Measurements from ENCODE around the gene PLOD1.

Gene PLOD1

DNA sequence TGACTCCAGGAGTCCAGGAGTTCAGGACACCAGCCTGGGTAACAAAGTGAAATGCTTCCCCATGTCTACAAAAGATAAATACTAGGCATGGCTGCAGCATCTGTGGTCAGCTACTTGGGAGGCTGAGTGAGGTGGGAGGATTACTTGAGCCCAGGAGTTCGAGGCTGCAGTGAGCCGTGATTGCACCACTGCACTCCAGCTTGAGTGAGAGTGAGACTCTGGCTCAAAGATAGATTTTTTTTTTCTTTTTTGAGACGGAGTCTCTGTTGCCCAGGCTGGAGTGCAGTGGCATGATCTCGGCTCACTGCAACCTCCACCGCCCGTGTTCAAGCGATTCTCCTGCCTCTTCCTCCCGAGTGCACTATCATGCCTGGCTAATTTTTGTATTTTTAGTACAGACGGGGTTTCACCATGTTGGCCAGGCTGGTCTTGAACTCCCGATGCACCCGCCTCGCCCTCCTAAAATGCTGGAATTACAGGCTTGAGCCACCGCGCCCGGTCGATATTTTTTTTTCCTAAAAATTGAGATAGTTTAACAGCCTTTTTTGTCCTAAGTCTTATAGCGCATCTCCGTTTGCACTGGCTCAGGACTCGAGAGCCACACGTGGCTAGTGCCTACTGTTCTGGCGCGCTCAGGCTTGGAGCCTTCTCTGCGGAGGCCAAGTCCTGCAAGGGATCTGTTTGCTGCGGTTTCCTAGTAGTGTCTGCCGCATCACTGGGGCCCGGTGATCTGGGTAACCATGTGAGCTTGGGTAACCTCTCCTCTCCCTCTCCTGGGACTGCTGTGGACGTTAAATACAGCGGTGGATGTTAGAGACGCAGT lies 44.7 kb downstream of the PLOD1 start:
- no peak for DNase-seq (ENCODE audit: low spot score)

DNA sequence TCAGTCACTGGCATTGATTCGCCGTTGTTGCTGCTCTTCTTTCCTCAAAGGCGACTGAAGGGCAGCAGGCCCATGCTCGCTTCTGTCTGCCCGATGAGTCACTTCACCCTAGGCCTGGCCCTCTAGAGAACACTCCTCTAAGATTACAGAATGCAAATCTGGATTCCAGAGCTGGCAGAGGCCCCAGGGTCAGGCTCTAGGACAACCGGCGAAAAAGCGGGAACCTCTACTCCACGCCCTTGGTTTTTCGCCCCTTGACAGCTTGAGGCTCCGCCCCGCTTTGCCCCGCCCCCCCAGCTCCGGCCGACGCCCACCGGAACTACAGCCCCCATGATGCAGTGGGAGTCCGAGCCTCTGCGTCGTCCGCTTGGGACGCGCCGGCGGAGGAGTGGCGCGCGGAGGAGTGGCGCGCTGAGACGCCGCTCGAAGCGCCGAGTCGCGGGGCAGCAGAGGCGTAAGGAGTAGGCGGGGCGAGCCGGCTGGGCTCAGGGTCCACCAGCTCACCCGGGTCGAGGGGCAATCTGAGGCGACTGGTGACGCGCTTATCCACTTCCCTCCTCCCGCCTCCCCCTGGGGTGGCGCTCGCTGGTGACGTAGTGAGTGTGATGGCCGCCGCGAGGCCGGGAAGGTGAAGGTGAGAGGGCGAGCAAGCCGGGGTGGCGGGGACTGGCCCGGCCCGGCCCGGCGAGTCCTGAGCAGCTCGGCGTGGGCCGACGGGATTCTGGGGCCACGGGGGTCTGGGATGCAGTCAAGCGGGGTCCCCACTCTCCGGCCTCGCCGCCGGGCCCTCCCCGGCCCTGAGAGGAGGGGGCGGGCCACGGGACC lies 45.5 kb downstream of the PLOD1 start, which contains the start of gene MFN2:
Gene MFN2, plus strand, starts transcription at position 594 of the 825 bp plus-strand sequence. CDS start 8,725 bp downstream, outside the sequence.
- DNase-seq (ENCODE audit: low spot score): peak; percentile 97

- DNase-seq (ENCODE audit: low spot score): no peak
Observed at GRCh38 chr1:11980676-11980972, 46.1 kb downstream of the PLOD1 start.

GRCh38 chr1:11981378-11982009 lies 47.0 kb downstream of the PLOD1 start:
- DNase-seq (ENCODE audit: low spot score): no peak

DNA sequence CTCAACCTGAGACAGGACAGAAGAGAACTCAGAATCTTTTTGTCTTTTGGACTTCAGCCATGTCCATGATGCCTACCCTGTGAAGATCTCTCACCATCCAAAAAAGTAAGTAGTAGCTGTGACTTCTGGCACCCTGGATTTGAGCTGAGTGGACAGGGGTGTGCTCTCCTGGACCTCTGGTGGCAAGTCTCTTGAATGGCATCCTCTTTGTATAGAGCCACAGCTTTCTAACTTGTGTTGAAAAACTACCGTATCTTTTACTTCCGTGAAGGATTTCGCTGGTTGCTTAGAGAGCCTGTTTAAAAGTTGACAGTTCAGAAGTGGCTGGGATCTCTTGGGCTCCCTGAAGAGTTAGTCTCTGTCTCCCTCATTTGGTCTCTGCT lies 47.5 kb downstream of the PLOD1 start:
- DNase-seq (ENCODE audit: low spot score): no peak

GRCh38 chr1:11984121-11984520 lies 49.6 kb downstream of the PLOD1 start:
- no peak for DNase-seq (ENCODE audit: low spot score)

GRCh38 chr1:11984576-11984975 lies 50.1 kb downstream of the PLOD1 start:
- DNase-seq (ENCODE audit: low spot score): no peak

DNA sequence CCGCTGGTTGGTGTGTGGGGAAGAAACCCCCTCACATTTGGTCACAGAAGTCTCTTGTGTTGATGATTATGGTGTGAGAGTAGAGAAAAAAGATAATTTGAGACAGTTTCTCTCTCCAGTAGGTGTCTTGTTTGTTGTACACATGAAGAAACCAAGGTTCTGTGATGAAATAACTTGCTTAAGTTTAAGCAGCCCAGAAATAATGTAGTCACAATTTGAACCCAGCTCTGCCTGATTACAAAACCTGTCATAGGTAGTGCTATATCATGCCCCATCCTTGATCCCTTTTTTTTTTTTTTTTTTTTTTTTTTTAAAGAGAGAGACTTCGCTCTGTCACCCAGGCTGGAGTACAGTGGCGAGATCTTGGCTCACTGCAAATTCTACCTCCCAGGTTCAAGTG lies 50.7 kb downstream of the PLOD1 start:
- no peak for DNase-seq (ENCODE audit: low spot score)

DNA sequence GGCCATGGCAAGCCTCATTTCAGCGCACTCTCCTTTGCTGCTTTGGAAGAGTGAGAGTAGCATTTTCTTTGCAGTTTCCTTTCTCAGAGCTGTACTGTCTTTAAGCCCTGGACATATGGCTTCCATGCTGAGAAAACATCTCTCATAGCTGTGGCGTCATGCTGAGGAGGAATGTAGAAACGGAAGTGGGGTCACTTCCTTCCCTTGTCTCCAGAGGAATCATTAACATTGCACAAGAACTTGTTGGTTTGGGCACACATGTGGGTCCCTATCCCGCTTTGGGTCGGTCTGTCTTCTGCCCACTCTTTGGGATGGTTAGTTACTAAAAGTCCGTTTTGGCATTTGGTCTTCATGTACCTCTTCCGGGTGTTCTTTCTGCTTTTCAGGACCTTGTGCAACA lies 51.3 kb downstream of the PLOD1 start:
- no peak for DNase-seq (ENCODE audit: low spot score)

- no peak for DNase-seq (ENCODE audit: low spot score)
Observed at GRCh38 chr1:11989669-11990068, 55.2 kb downstream of the PLOD1 start.

DNA sequence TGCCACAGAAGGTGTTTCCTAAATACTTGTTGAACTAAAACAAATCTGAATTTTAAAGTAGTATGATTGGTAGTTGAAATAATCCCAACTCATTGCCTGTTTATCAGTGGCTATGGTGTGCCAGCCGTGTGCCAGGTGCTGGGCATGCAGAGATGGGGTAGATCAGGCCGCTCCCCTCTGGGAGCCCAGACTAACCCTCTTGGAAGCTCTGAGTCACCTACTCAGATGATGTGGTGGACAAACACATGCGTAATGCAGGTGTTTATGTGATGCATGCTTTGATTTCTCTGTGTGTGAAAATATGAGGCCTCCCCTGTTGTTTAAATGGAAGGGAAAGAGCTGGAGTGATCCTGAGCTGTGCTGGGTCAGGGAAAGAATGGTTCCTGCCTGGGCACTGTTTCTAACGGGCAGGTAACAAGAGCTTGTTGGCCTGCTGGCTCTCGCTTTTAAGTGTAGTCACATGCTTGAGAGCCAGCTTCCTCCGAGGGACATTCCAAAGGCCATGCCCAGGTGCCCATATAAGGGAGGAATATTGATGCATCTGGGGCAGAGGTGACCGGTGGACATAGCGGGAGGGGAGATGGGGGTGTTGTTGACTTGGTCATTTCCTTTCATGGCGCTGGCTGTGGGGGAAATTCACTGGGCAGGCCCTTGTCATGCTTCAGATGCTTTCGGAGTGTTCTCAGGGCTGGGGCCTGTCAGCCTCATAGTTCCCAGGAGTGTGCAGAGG lies 56.0 kb downstream of the PLOD1 start:
- DNase-seq (ENCODE audit: low spot score): no peak

DNA sequence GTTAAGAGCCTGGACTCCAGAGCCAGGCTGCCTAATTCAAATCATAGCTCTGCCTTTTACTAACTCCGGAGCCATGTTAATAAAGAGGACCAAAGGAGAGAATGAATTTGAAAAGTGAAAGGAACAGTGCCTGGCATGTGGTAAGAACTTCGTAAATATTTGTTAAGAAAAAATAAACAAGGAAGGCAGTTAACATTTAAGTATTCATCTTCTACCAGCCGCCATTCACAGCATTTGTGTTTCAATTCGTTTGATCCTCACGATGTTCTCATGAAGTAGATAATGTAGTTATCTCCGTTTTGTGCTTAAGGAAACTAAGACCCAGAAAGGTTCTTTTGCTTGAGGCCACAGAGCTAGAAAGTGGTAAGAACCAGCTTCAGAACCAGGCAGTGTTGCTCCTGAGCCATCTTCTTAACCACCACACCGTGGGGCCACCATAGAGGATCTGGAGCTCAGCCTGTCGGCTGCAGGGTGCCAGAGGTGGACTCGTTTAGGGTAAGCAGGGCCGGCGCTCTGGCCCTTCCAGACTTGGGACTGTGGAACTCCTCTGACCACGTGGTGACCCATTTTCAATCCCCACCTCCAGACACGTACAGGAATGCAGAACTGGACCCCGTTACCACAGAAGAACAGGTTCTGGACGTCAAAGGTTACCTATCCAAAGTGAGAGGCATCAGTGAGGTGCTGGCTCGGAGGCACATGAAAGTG lies 57.6 kb downstream of the PLOD1 start:
- no peak for DNase-seq (ENCODE audit: low spot score)

DNA sequence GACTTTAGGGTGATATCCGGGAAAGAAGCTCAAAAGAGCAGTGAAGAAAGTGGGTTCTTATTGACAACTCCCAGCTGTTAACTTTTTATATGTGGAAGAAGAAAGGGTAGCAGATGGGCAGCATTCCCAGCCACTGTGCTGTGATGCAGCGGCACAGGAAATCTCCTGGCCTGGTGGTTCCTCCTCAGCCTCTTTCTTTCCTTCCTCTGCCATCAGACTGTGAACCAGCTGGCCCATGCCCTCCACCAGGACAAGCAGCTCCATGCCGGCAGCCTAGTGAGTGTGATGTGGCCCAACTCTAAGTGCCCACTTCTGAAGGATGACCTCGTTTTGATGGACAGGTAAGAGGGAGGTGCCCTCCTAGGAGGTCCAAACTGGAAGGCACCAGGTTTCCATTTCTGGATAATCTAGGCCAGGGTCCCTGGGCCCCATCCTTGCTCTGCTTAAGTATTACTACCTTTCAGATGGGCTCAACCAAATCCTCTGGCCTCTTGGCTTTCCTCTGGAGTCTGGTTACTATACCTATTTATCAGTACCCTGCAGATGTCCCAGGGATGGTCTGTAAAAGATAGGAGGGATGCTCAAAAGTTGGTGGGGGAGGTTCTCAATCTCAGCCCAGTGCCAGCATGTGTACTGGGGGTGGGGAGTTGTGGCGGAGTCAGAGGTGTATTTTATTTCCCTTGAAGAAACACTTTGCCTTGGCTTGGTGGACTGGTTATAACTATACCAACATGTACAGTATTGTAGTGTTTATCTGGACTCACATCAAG lies 62.7 kb downstream of the PLOD1 start:
- DNase-seq (ENCODE audit: low spot score): no peak

DNA sequence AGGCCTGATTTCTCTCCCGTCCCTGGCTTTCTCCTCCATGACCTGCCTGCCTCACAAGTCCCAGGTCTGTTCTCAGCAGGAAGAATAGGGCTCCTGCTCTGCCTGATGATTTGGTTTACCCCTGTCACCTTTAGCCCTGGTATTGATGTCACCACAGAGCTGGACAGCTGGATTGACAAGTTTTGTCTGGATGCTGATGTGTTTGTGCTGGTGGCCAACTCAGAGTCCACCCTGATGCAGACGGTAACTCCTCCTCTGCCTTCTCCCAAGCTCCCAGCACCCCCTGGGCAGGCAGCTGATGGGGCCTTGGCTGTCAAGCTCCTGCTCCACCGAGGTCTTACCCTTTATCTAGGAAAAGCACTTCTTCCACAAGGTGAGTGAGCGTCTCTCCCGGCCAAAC lies 64.1 kb downstream of the PLOD1 start:
- no peak for DNase-seq (ENCODE audit: low spot score)

GRCh38 chr1:11999236-11999635 lies 64.7 kb downstream of the PLOD1 start:
- no peak for DNase-seq (ENCODE audit: low spot score)

DNA sequence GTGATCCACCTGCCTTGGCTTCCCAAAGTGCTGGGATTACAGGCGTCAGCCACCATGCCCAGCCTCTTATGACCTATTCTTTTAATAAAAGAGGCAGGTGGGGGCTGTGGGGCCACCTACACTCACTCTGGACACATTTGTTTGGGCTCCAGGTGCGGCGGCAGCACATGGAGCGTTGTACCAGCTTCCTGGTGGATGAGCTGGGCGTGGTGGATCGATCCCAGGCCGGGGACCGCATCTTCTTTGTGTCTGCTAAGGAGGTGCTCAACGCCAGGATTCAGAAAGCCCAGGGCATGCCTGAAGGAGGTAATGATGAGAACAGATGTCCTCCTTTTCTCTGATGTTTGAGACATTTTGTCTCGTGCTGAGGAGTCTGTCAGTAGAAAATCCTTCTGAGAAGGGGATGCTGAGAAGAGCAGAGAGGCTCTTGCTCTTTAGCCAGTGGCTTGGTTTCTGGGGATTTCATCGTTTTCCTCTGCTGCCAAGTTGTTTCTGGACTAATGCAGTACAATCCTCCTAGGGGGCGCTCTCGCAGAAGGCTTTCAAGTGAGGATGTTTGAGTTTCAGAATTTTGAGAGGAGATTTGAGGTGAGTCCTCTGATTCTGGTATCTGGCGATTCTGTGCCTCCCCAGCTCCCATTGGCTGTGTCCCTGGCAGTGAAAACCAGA lies 66.9 kb downstream of the PLOD1 start:
- DNase-seq (ENCODE audit: low spot score): peak; percentile 48

DNA sequence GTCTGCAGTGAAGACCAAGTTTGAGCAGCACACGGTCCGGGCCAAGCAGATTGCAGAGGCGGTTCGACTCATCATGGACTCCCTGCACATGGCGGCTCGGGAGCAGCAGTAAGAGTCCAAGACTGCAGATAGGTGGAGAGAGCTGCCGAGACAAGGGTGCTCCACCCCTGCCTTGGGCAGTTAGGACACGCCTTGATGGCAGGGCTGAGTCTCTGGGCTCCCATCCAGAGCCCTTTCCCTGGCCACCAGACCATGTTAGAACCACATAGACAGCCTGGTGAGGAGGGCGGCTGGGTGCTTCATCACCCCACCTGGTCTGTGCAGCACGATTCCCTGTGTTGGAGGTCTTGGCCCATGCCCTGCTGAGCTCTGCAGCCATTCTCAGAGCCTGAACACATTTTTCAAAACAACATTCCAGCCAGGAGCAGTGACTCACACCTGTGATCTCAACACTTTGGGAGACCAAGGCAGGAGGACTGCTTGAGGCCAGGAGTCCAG lies 67.5 kb downstream of the PLOD1 start:
- DNase-seq (ENCODE audit: low spot score): no peak

DNA sequence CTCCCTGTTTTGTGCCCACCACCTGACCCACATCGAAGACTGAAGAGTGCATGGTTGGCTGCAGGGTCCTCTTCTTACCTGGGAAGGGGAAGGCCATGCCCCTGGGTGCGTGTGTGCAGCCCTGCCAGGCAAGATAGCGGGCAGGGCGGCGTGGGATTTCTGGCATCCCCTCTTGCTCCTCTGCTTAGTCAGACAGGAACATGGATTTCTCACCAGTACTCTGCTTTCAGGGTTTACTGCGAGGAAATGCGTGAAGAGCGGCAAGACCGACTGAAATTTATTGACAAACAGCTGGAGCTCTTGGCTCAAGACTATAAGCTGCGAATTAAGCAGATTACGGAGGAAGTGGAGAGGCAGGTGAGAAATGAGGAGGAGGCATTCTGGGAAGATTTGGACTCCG lies 69.2 kb downstream of the PLOD1 start:
- DNase-seq (ENCODE audit: low spot score): no peak

DNA sequence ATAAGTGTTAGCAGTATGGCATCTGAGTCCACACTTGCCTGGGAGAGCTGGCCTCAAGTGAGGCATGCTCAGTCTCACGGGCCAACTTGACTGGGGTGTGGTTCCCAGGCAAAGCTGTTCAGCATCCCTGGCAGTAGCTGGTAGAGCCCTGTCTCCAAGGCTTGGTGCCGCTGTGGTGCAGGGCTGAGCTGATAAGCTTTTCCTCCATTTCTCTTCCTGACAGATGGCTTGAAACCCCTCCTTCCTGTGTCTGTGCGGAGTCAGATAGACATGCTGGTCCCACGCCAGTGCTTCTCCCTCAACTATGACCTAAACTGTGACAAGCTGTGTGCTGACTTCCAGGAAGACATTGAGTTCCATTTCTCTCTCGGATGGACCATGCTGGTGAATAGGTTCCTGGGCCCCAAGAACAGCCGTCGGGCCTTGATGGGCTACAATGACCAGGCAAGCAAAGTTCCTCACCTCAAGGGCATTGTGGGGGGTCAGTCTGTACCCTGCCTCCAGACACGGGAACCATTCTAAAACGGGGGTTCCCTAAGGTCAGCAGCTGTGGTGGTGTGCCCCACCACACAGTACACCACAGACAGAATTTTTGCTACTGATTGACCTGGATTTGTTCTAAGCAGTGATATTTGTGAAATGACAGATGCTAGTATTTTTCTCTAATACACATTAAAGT lies 71.1 kb downstream of the PLOD1 start:
- DNase-seq (ENCODE audit: low spot score): peak; percentile 48
